Panc1 (cell line): Measurements from ENCODE around the gene GNAI2. TPM values are rescaled to one million over a fixed set of nuclear protein-coding genes. Genes with fewer than 3 reads are reported as not detected.

Source experiments
- ATAC-seq: fragments of 200-7000 bp; cut with Tn5 transposase; 2 replicates; pipeline ENCODE4 v1.9.1; 2020; ENCODE audit warnings: mild to moderate bottlenecking, moderate library complexity
- BruUV-seq: library from RNA; stranded (reverse); fragments of 400-500 nt; replicated peaks from 2 replicates; lab custom pipeline; 2021; lab: Mats Ljungman, UMichigan
- CTCF ChIA-PET: fragments of 300-600 bp; sonication (Branson Sonifier 250); formaldehyde crosslinking; loops from one replicate; lab custom pipeline; 2022; ENCODE audit warnings: antibody characterized with exemption; lab: Charles Lee
- POLR2A ChIA-PET: fragments of 300-600 bp; sonication (Branson Sonifier 250); formaldehyde crosslinking; loops from one replicate; lab custom pipeline; 2022; ENCODE audit warnings: antibody characterized with exemption; lab: Charles Lee
- DNase-seq: peaks from one replicate; pipeline ENCODE4 v3.0.0-alpha.2; 2010; ENCODE audit warnings: low read depth, low spot score
- H3K27ac ChIP-seq: 2 replicates; pipeline ENCODE4 v1.5.1; 2011; ENCODE audit warnings: mild to moderate bottlenecking, low read length, inconsistent platforms
- H3K27me3 ChIP-seq: fragments of 200-500 bp; sonication (Bioruptor generic); 2 replicates; pipeline ENCODE4 v1.6.0; 2014; ENCODE audit warnings: low read length, inconsistent platforms; ENCODE audit not compliant: control insufficient read depth, insufficient read depth
- H3K36me3 ChIP-seq: fragments of 200-500 bp; sonication (Bioruptor generic); 2 replicates; pipeline ENCODE4 v1.5.1; 2014; ENCODE audit warnings: inconsistent platforms, mild to moderate bottlenecking, low read length, moderate library complexity; ENCODE audit not compliant: control insufficient read depth, insufficient read depth
- H3K4me1 ChIP-seq: 2 replicates; pipeline ENCODE4 v1.5.1; 2011; ENCODE audit warnings: inconsistent platforms, mild to moderate bottlenecking, low read length, moderate library complexity; ENCODE audit not compliant: control insufficient read depth, insufficient read depth
- H3K4me3 ChIP-seq, 2 experiments: 2 replicates each; pipeline ENCODE4 v1.5.1; 2011 to 2012; ENCODE audit warnings: low read depth in 2 of 2, low read length in 2 of 2, mild to moderate bottlenecking in 2 of 2, inconsistent platforms in 1 of 2, moderate library complexity in 1 of 2
- H3K9me3 ChIP-seq: fragments of 200-500 bp; sonication (Bioruptor generic); 2 replicates; pipeline ENCODE4 v1.5.1; 2014; ENCODE audit warnings: low read depth, mild to moderate bottlenecking, inconsistent platforms, low read length, moderate library complexity; ENCODE audit not compliant: control insufficient read depth, insufficient read depth
- CTCF ChIP-seq: fragments of 450-650 bp; IDR thresholded peaks from 2 replicates; pipeline ENCODE4 v1.5.1; 2017; ENCODE audit warnings: mild to moderate bottlenecking
- POLR2AphosphoS5 ChIP-seq: IDR thresholded peaks from 2 replicates; pipeline ENCODE4 v1.6.1; 2012; ENCODE audit warnings: mild to moderate bottlenecking, low read depth, low read length, moderate library complexity
- REST ChIP-seq, 2 experiments: IDR thresholded peaks; 2 replicates each; pipeline ENCODE4 v1.6.1; 2011 to 2012; ENCODE audit warnings: low read depth in 2 of 2, control low read depth in 1 of 2, low read length in 1 of 2, mild to moderate bottlenecking in 1 of 2, moderate library complexity in 1 of 2; ENCODE audit not compliant: insufficient read depth in 1 of 2
- SIN3A ChIP-seq: IDR thresholded peaks from 2 replicates; pipeline ENCODE4 v1.6.1; 2012; ENCODE audit warnings: low read depth, mild to moderate bottlenecking, low read length, moderate library complexity, borderline replicate concordance; ENCODE audit not compliant: insufficient read depth
- TCF7L2 ChIP-seq: IDR thresholded peaks from 2 replicates; pipeline ENCODE4 v1.6.1; 2011; ENCODE audit warnings: mild to moderate bottlenecking, low read depth, low read length, inconsistent platforms
- in situ Hi-C: cut with HindIII; loops from 2 replicates; pipeline ENCODE4 v1.10.0; 2016; ENCODE audit warnings: low sequenced_read_pairs, low pct_unique_long_range_greater_than_20kb
- intact Hi-C: fragments of 100-400 bp; cut with micrococcal nuclease; formaldehyde crosslinking; loops from one replicate; pipeline ENCODE4 v1.10.0; 2022; ENCODE audit not compliant: unreplicated experiment
- total RNA-seq: library from RNA; stranded (reverse); gene quantifications from one replicate; pipeline ENCODE4 v1.2.1, GENCODE V29; 2021; ENCODE audit not compliant: unreplicated experiment

GNAI2 gene
- total RNA-seq, 1 experiment from 2014 or later, result 170 TPM

GRCh38 chr3:50287262-50287661 lies 51.3 kb downstream of the GNAI2 start (continued):
- TF ChIP-seq TCF7L2, result no peak

GRCh38 chr3:50288387-50289007 lies 52.5 kb downstream of the GNAI2 start:
- no peak for TF ChIP-seq SIN3A
- TF ChIP-seq TCF7L2, result no peak
- TF ChIP-seq REST (IDR thresholded peaks at IDR 0.05; ENCODE audit: insufficient read depth in 1 of 2, low read depth in 2 of 2, low read length in 1 of 2), result no peak
- TF ChIP-seq CTCF, result no peak
- TF ChIP-seq POLR2AphosphoS5, result no peak
- in situ Hi-C loops, result no loop called here
- ATAC-seq (no peak), DNase-seq (no peak)
- Histone ChIP-seq H3K36me3 (no peaks in the 10 kb centered on the region), H3K4me1 (peaks cover 9% of the 10 kb centered on the region), H3K27ac (no peak overlapping the region), H3K4me3 (no peak overlapping the region), H3K27me3 (no peaks in the 10 kb centered on the region), H3K9me3 (no peaks in the 10 kb centered on the region)
- POLR2A ChIA-PET, result no interaction called here
- CTCF ChIA-PET, result no interaction called here
- intact Hi-C loops, result no loop called here
- no TSS peak for BruUV-seq

GRCh38 chr3:50289130-50289529 lies 53.1 kb downstream of the GNAI2 start:
- Histone ChIP-seq H3K27ac (no peak overlapping the region), H3K9me3 (no peaks in the 10 kb centered on the region), H3K36me3 (no peaks in the 10 kb centered on the region), H3K27me3 (no peaks in the 10 kb centered on the region), H3K4me1 (peaks cover 9% of the 10 kb centered on the region), H3K4me3 (no peak overlapping the region)
- in situ Hi-C loops (no loop called here), intact Hi-C loops (no loop called here)
- CTCF ChIA-PET, result no interaction called here
- POLR2A ChIA-PET, result no interaction called here
- ATAC-seq (no peak), DNase-seq (no peak)
- BruUV-seq, result no TSS peak
- TF ChIP-seq POLR2AphosphoS5, result no peak
- TF ChIP-seq REST (IDR thresholded peaks at IDR 0.05; ENCODE audit: insufficient read depth in 1 of 2, low read depth in 2 of 2, low read length in 1 of 2), result no peak
- TF ChIP-seq CTCF, result no peak
- no peak for TF ChIP-seq SIN3A
- TF ChIP-seq TCF7L2, result no peak
